HT-29 (cell line): ENCODE results near the gene TNS1. TPM values are rescaled to one million over a fixed set of nuclear protein-coding genes. Genes with fewer than 3 reads are reported as not detected.
A peak's percentile ranks its signal among the peaks of the same experiment; 100 is the strongest.

Experiments
- DNase-seq: peaks from one replicate; pipeline ENCODE4 v3.0.0-alpha.2; 2015; ENCODE audit warnings: low spot score
- total RNA-seq: library from RNA; depleted of rRNA; stranded (reverse); fragments of >200 nt; shearing (Covaris generic); gene quantifications from 2 replicates; pipeline ENCODE4 v1.2.3, GENCODE V29; 2014

Gene TNS1
- total RNA-seq, 1 experiment from 2014 or later = 13.8 TPM

- DNase-seq = peak; percentile 70
Observed at GRCh38 chr2:217943446-217944321, 59.1 kb downstream of the TNS1 start.

DNA sequence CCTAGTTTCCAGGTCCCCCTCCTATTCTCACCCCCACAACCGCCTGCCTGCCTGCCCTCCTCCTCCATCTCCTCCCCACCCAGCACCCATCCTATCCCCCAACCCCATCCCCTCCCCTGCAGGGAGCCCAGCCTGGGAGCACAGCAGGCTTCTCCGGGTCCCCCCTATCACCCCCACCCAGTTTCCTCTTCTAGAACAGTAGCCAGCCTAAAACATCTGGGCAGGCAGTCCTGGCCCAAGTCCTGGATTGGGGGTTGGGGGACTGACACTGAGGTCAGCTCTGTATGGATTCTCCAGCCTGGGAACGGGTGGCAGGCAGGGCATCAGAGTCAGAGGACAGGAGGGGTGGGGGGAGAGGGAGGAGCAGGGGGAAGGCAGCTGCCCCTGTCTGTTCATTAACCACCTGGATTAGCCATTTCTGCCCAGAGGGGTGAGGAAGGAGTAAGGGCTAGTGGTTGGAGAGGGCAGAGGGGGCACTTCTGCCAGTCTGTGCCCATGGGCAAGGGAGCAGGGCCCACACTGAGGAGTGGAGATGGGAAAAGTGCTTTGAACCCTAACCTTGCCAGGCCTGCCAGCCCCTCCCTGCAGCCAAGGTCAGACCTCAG lies 60.0 kb downstream of the TNS1 start:
- DNase-seq = no peak

DNA sequence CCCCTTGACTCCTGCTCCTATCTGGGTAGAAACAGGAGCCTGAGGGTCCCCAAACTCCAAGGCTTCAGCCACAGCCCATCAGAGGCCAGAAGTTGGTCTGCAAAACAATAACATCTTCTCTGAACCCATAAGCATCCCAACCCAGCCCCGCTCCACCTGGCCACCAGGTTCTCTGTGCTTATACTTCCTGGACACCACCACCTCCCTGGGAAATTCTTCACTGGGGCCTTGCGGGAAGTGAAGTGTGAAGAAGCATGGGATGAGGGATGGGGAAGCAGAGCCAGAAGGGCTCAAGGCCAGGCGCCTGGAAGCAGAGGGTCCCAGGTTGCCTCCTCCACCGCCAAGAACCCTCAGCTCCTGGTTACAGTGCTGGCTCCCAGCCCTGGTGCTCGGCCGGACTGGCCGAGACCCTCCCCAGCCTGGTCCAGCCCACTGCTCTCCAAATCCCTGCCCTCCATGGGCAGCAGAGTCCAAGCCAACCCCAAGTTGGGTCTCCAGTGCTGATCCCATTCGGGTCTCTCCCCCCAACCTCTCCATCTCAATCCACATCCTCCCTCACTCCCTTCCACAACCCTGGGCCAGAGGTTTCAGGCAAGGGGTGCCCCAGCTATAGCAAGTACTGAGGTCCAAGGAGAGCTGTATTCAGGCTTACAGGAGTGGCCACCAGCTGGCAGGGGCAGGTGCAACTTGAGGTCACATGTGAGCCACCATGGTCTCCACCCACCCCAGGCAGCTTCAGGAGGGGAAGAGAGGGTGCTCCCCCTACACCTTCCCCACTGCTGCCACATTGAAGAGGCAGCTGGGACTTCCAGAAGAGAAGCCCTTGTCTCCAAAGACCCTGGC lies 60.7 kb downstream of the TNS1 start:
- DNase-seq = no peak

- no peak for DNase-seq
Observed at GRCh38 chr2:217941339-217941738, 61.5 kb downstream of the TNS1 start.

DNA sequence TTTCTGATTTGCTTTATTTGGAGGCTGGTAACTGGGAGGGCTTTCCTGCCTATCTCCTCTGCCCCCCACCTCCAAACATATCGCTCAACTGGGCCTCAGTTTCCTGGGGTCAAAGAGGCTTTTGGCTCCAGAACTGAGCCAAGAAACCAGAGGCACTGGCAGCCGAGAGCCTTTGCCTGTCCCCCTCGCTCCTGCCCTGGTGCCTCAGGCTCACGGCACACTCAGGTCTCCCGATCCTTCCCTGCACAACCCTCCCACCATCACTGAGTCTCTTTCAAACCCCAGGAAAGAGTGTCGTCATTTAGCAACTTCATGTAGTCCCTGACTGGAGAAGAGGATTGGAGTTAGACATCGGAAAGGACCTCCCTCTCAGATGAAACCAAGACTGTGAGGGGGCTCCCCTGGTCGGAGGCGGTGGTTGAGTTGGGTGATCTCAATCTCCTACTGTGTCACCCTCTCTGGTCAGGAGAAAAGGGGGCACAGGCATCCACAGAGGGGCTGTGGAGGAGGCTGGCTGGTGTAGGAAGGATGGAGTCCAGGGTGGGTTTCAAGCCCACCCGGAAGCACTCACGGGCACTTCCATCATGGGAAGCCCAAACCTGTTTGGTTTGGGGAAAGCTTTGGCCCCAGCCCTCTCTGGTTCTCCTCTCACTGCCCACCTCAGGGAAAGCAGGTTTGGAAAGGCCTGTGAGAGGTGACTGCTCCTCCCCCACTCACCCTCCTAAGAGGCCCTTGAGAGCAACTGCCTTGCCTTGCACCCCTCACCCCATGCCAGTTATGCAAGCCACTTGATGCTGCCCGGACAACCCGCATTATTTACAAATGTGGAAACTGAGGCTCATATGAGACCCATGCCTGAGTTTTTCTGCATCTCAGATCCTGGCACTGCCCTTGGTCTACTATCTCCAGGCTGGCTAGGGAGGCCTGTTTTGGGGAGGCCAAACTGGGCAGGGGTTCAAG lies 62.3 kb downstream of the TNS1 start:
- no peak for DNase-seq

DNA sequence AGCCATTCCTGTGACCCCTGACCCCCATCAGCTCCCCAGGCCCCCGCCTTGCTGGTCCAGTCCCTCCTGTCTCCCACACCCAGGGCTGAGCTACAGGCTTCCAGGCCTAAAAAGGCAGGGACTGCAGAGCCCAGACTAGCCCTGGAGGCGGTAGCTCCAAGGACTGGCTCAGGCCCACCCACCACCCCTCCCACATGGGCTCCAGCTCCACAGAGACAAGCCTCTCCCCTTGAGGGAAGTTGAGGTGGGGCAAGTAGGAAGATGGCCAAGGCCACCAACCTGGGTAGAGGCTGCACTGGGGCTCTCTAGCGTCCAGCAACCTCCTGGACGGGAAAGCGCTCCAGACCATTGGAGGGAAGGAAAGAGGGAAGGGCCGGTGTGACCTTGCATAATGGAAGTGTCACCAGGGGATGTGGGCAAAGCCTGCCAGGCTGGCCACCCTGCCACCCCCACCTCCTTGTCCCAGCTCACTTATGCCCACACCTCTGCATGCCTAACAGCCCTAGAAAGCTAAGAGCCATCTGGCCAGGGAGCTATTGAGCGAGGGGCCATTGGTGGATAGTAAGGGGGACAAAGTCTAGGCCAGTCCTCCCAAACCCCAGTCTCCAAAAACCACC lies 63.1 kb downstream of the TNS1 start:
- no peak for DNase-seq

GRCh38 chr2:217939220-217939619 lies 63.6 kb downstream of the TNS1 start:
- no peak for DNase-seq

- no peak for DNase-seq
Observed at GRCh38 chr2:217938036-217938435, 64.8 kb downstream of the TNS1 start.

GRCh38 chr2:217937446-217937845 lies 65.3 kb downstream of the TNS1 start:
- no peak for DNase-seq

DNA sequence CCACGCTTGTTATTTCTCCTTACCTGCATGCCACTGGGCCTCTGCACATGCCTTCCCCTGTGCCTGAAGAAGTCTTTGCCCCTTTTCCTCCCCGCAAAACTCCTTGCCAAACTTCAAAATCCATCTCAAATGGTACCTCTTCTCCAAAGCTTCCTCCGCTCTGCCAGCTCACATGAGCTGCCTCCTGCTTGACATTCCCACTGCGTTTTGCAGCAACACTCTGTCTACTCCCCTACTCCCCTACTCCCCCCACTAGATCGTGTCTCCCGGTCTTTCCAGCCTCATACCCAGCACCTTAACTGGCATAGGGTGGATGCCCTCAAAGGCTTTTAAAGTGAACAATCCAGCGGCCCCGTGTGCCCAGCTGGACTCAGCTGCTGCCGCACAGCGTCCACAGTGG lies 65.8 kb downstream of the TNS1 start:
- no peak for DNase-seq

- no peak for DNase-seq
Observed at GRCh38 chr2:217935901-217936684, 66.7 kb downstream of the TNS1 start.

- no peak for DNase-seq
Observed at GRCh38 chr2:217935235-217935879, 67.4 kb downstream of the TNS1 start.

DNA sequence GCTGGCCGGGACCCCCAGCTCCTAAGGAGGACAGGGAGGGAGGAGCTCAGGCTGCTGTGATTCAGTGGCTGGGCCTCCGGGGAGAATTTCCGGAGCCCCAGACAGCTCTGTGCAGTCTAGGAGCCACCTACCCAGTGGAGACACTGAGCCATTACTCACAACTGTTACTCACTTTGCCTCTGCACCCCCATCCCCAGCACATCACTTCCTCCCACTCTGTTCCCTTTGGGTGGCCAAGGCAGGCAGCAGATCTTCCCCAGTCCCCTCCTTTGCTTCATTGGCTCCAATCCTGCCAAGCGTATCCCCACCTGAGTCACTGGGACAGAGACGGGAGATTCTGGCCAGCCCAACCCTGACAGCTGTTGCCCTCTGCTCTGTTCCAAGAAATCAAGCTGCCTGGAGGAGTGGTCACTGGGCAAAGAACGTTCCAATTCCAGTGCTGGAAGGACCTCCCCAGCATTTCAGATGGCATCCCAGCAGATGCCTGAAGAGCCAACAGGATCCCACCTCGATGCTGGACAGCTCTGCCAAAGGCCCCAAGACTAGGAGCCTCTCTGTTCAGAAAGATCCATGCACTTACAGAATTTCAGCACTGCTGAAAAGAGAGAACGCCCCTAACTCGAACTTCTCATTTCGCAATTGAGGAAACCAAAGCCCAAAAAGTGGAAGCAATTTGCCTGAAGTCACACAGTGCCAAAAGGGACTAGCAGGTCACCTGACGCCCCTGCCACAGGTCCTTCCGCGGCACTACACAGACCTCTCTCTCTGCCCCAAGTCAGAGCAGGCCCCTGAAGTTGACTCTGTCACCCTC lies 68.3 kb downstream of the TNS1 start:
- no peak for DNase-seq

DNA sequence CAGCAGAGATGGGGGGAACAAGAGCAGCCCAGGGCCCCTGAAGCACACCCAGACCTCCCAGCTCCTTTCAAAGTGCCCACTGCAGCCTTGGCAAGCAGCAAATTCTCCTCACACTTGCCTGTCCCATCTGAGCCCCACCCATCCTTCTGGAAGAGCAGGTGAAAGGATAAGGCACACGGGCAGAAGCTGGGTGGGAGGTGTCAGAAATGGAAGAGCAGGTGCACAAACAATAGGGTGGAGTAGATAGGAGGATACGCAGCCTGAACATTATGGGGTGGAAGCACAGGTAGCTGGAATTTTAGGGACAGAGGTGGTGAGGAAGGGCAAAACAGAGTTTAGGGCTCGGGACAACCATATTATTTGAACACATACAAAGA lies 69.2 kb downstream of the TNS1 start:
- DNase-seq = peak; percentile 16

- DNase-seq = no peak
Observed at GRCh38 chr2:217932803-217933616, 69.8 kb downstream of the TNS1 start.

- DNase-seq = no peak
Observed at GRCh38 chr2:217931846-217932560, 70.8 kb downstream of the TNS1 start.
